ENCODE data around the gene EIPR1.

DNA sequence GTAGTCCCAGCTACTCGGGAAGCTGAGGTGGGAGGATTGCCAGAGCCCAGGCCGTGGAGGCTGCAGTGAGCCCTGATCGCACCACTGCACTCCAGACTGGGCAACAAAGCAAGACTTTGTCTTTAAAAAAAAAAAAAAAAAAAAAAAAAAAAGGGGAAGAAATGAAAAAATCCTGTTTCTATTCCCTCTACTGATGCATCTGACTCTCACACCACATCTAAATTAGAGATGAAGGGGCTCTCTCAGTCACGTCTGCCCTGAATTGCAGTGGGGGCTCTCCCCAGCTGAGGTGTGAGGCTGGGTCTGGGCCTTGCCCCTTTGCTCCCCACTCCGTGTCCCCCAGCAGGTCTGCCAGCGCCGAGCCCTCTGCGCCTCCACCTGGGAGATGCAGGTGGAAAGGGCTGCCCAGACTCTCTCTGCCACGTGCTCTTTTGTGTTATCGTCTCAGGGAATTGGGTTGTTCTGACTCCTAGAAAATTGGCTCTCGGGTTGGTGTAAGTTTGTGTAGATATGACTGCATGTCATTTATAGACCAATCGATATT, 32.1 kb upstream of the EIPR1 start:
- TF ChIP-seq, protein P1, sequence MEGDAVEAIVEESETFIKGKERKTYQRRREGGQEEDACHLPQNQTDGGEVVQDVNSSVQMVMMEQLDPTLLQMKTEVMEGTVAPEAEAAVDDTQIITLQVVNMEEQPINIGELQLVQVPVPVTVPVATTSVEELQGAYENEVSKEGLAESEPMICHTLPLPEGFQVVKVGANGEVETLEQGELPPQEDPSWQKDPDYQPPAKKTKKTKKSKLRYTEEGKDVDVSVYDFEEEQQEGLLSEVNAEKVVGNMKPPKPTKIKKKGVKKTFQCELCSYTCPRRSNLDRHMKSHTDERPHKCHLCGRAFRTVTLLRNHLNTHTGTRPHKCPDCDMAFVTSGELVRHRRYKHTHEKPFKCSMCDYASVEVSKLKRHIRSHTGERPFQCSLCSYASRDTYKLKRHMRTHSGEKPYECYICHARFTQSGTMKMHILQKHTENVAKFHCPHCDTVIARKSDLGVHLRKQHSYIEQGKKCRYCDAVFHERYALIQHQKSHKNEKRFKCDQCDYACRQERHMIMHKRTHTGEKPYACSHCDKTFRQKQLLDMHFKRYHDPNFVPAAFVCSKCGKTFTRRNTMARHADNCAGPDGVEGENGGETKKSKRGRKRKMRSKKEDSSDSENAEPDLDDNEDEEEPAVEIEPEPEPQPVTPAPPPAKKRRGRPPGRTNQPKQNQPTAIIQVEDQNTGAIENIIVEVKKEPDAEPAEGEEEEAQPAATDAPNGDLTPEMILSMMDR (IDR thresholded peaks at IDR 0.05): no peak
- TF ChIP-seq NFYB (CRISPR knock-in tag; conservative IDR thresholded peaks at IDR 0.05; ENCODE audit: low read depth) (no peak), CREB1 (CRISPR knock-in tag; IDR thresholded peaks at IDR 0.05) (no peak), JUN (CRISPR knock-in tag; IDR thresholded peaks at IDR 0.05) (no peak), ZNF121 (CRISPR knock-in tag; IDR thresholded peaks at IDR 0.05) (no peak)
- TF ChIP-seq, protein P2, sequence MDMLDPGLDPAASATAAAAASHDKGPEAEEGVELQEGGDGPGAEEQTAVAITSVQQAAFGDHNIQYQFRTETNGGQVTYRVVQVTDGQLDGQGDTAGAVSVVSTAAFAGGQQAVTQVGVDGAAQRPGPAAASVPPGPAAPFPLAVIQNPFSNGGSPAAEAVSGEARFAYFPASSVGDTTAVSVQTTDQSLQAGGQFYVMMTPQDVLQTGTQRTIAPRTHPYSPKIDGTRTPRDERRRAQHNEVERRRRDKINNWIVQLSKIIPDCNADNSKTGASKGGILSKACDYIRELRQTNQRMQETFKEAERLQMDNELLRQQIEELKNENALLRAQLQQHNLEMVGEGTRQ (CRISPR knock-in tag; IDR thresholded peaks at IDR 0.05): no peak
